ENCODE results near the gene PLN. TPM values are rescaled to one million over a fixed set of nuclear protein-coding genes. Genes with fewer than 3 reads are reported as not detected.

PLN gene
- total RNA-seq, 2 experiments from 2014 or later, result not detected

- no peaks in the 10 kb centered on the region for H3K9me3 Mint-ChIP-seq
- DNase-seq, result no peak
- peaks cover 21% of the 10 kb centered on the region for H3K36me3 Mint-ChIP-seq (ENCODE audit: low read depth)
- H3K27me3 Mint-ChIP-seq (ENCODE audit: low read depth), result no peaks in the 10 kb centered on the region
- H3K27ac Mint-ChIP-seq, result no peak overlapping the region
- intact Hi-C loops (cut with micrococcal nuclease), result no loop called here
- H3K4me3 Mint-ChIP-seq, result no peak overlapping the region
- CTCF ChIA-PET, result interaction anchor here (0.6 kb wide), 1 partner anchor 197 kb away, joined by 4 read pairs; no protein-coding TSS in a partner anchor
- peaks cover 26% of the 10 kb centered on the region for H3K4me1 Mint-ChIP-seq (ENCODE audit: low read depth)
Measured at GRCh38 chr6:118588626-118589025, 40.5 kb downstream of the PLN start.

DNA sequence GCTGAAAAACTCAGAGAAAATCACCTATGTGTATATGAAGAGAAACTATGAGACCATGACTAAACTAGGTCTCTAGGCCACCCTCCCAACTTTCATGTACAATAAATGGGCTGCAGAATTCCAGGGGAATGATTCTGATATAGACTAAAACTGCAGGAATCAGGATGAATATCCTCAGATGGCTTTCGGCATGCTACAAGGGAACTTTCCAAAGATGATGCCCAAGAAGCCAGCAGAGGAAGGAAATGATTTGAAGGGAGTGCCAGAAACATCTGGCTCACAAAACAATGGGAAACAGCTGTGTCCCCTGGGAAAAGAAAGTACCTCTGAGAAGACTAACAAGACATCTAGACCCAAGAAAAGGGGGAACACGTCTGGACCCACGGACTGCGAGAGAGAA lies 41.1 kb downstream of the PLN start:
- intact Hi-C loops (cut with micrococcal nuclease), result no loop called here
- H3K27me3 Mint-ChIP-seq (ENCODE audit: low read depth), result no peaks in the 10 kb centered on the region
- no peak overlapping the region for H3K27ac Mint-ChIP-seq
- H3K4me1 Mint-ChIP-seq (ENCODE audit: low read depth), result peaks cover 31% of the 10 kb centered on the region
- peaks cover 2% of the 10 kb centered on the region for H3K9me3 Mint-ChIP-seq
- CTCF ChIA-PET, result no interaction called here
- H3K4me3 Mint-ChIP-seq, result no peak overlapping the region
- peaks cover 25% of the 10 kb centered on the region for H3K36me3 Mint-ChIP-seq (ENCODE audit: low read depth)
- no peak for DNase-seq

GRCh38 chr6:118589649-118590365 lies 41.7 kb downstream of the PLN start:
- H3K36me3 Mint-ChIP-seq (ENCODE audit: low read depth), result peaks cover 25% of the 10 kb centered on the region
- H3K4me1 Mint-ChIP-seq (ENCODE audit: low read depth), result peaks cover 31% of the 10 kb centered on the region
- DNase-seq, result no peak
- CTCF ChIA-PET, result no interaction called here
- H3K4me3 Mint-ChIP-seq, result no peak overlapping the region
- intact Hi-C loops (cut with micrococcal nuclease), result no loop called here
- H3K27me3 Mint-ChIP-seq (ENCODE audit: low read depth), result no peaks in the 10 kb centered on the region
- H3K27ac Mint-ChIP-seq, result no peak overlapping the region
- peaks cover 2% of the 10 kb centered on the region for H3K9me3 Mint-ChIP-seq

DNA sequence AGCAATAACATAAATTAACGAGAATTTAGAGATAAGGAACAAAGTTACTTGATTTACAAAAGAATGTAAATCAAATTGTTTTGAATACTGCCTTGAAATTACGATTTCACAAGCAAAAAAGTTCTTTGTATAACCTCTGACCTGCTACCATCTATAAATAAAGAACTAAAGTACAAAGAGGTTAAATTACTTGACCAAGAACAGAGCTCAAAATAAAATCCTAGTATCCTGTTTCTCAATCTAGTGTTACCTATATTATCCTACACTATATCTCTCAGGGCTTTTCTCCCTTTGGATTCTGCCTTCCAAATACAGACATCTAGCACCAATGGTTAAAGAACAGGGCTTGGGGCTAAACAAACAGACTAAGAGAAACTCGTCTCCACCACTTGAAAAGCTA lies 43.8 kb downstream of the PLN start:
- no peak for DNase-seq
- Mint-ChIP-seq H3K4me3 (no peak overlapping the region), H3K27me3 (ENCODE audit: low read depth) (no peaks in the 10 kb centered on the region), H3K36me3 (ENCODE audit: low read depth) (peaks cover 34% of the 10 kb centered on the region), H3K4me1 (ENCODE audit: low read depth) (peaks cover 39% of the 10 kb centered on the region), H3K27ac (no peak overlapping the region), H3K9me3 (peaks cover 6% of the 10 kb centered on the region)
- intact Hi-C loops (cut with micrococcal nuclease), result no loop called here
- CTCF ChIA-PET, result interaction anchor here (0.6 to 1.7 kb wide), 2 partner anchors 27 to 209 kb away, joined by 3 to 5 read pairs; no protein-coding TSS in a partner anchor

DNA sequence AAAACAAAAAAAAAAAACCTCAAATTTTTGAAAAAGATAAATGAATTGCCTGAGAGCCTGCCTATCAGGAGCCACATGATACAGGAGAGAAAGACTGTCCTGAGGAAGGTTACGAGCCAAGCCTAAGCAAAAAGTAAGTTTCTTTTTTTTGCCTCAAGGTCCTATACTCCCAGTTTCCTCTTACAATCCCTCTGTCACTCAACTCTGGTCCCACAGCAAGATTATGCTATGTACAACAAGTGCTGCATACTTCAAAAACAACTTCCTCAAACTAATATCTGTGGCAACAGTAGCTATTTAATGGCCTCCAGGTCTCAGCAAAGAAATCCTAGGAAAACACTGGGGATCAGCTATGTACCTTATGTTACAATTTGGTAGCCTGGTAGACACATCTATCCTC lies 46.8 kb downstream of the PLN start:
- CTCF ChIA-PET, result interaction anchor here (0.8 to 1.2 kb wide), 3 partner anchors 8 to 14 kb away, joined by 3 to 4 read pairs (median 3); no protein-coding TSS in a partner anchor
- H3K27me3 Mint-ChIP-seq (ENCODE audit: low read depth), result no peaks in the 10 kb centered on the region
- no peak overlapping the region for H3K4me3 Mint-ChIP-seq
- H3K36me3 Mint-ChIP-seq (ENCODE audit: low read depth), result peaks cover 28% of the 10 kb centered on the region
- H3K9me3 Mint-ChIP-seq, result peaks cover 9% of the 10 kb centered on the region
- DNase-seq, result no peak
- H3K4me1 Mint-ChIP-seq (ENCODE audit: low read depth), result peaks cover 42% of the 10 kb centered on the region
- intact Hi-C loops (cut with micrococcal nuclease), result no loop called here
- H3K27ac Mint-ChIP-seq, result no peak overlapping the region

GRCh38 chr6:118596774-118597320 lies 48.8 kb downstream of the PLN start:
- Mint-ChIP-seq H3K36me3 (ENCODE audit: low read depth) (peaks cover 17% of the 10 kb centered on the region), H3K27me3 (ENCODE audit: low read depth) (no peaks in the 10 kb centered on the region), H3K4me1 (ENCODE audit: low read depth) (peaks cover 39% of the 10 kb centered on the region), H3K27ac (peak overlapping the region; percentile 20), H3K9me3 (peaks cover 9% of the 10 kb centered on the region), H3K4me3 (no peak overlapping the region)
- CTCF ChIA-PET, result interaction anchor here (0.8 to 1.2 kb wide), 3 partner anchors 16 to 71 kb away, joined by 3 to 4 read pairs (median 3); no protein-coding TSS in a partner anchor
- intact Hi-C loops (cut with micrococcal nuclease), result no loop called here
- no peak for DNase-seq

- Mint-ChIP-seq H3K4me3 (no peak overlapping the region), H3K36me3 (ENCODE audit: low read depth) (peaks cover 21% of the 10 kb centered on the region), H3K9me3 (peaks cover 9% of the 10 kb centered on the region), H3K27ac (no peak overlapping the region), H3K4me1 (ENCODE audit: low read depth) (peaks cover 41% of the 10 kb centered on the region), H3K27me3 (ENCODE audit: low read depth) (no peaks in the 10 kb centered on the region)
- intact Hi-C loops (cut with micrococcal nuclease), result no loop called here
- CTCF ChIA-PET, result interaction anchor here (0.8 to 1.2 kb wide), 4 partner anchors 17 to 311 kb away, joined by 3 to 4 read pairs (median 3); no protein-coding TSS in a partner anchor
- no peak for DNase-seq
Measured at GRCh38 chr6:118597636-118598035, 49.5 kb downstream of the PLN start.

DNA sequence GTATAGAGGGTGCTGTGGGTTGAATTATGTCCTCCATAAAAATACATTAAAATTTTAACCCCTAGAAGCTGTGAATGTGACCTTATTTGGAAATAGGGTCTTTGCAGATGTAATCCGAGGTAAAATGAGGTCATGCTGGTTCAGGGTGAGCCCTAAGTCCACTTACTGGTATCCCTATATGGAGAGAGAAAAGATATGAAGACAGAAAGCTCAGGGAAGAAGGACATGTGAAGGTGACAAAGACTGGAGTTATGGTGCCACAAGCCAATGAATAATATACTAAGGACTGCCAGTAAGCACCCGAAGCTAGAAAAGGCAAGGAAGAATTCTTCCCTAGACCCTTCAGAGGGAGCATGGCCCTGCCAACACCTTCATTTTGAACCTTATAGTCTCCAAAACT lies 50.2 kb downstream of the PLN start:
- H3K36me3 Mint-ChIP-seq (ENCODE audit: low read depth), result peaks cover 26% of the 10 kb centered on the region
- H3K27me3 Mint-ChIP-seq (ENCODE audit: low read depth), result no peaks in the 10 kb centered on the region
- H3K27ac Mint-ChIP-seq, result no peak overlapping the region

DNA sequence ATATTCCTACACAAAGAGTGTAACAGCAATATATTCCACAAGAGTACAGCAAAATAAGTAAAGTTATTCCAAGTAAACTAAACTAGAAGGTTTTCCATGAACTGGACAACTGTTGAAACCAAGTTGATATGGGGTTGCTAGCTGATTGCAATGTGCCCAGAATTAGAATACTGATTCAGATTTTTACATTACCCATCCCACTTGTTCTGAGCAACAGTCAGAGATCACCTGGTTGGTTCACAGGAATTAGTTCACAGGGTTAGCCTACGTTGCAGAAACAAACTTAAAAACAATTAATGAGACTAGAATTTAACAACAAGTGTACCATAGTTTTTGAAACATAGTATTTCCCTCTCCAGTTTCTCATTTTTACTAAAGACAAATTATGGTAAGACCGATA lies 54.2 kb downstream of the PLN start:
- Mint-ChIP-seq H3K9me3 (peaks cover 12% of the 10 kb centered on the region), H3K4me3 (no peak overlapping the region), H3K27ac (no peak overlapping the region), H3K27me3 (ENCODE audit: low read depth) (no peaks in the 10 kb centered on the region), H3K4me1 (ENCODE audit: low read depth) (peaks cover 45% of the 10 kb centered on the region), H3K36me3 (ENCODE audit: low read depth) (peaks cover 26% of the 10 kb centered on the region)
- DNase-seq, result no peak
- CTCF ChIA-PET, result interaction anchor here (0.6 to 1.4 kb wide), 4 partner anchors 10 to 42 kb away, joined by 3 to 4 read pairs (median 4); no protein-coding TSS in a partner anchor
- intact Hi-C loops (cut with micrococcal nuclease), result no loop called here

More for the DNA sequence above, 50.2 kb downstream of the PLN start:
- Mint-ChIP-seq H3K4me1 (ENCODE audit: low read depth) (peaks cover 43% of the 10 kb centered on the region), H3K9me3 (peaks cover 11% of the 10 kb centered on the region), H3K4me3 (no peak overlapping the region)
- intact Hi-C loops (cut with micrococcal nuclease), result no loop called here
- no peak for DNase-seq
- CTCF ChIA-PET, result interaction anchor here (0.9 to 1.2 kb wide), 2 partner anchors 32 to 312 kb away, joined by 3 to 4 read pairs; no protein-coding TSS in a partner anchor

DNA sequence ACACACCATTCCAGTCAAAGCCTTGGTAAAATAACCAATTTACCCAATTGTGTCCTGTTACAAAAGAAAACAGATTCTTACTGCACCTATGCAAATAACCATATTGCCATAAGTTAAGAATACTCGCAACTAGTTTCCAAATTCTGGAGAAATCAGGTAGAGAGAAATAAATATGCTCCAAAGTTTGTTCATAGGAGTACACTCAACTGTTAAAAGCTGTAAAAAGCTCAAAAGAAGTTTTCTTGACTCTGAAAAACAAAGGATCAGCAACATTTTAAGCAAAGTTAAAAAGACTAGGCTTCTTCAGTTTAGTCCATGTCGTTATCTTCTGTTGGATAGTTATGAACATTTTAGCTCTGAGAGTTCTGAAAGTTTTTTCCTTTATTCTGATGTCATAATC lies 55.3 kb downstream of the PLN start:
- intact Hi-C loops (cut with micrococcal nuclease), result no loop called here
- CTCF ChIA-PET, result no interaction called here
- H3K27me3 Mint-ChIP-seq (ENCODE audit: low read depth), result no peaks in the 10 kb centered on the region
- H3K27ac Mint-ChIP-seq, result no peak overlapping the region
- H3K4me3 Mint-ChIP-seq, result no peak overlapping the region
- peaks cover 12% of the 10 kb centered on the region for H3K9me3 Mint-ChIP-seq
- no peak for DNase-seq
- H3K36me3 Mint-ChIP-seq (ENCODE audit: low read depth), result peaks cover 26% of the 10 kb centered on the region
- peaks cover 40% of the 10 kb centered on the region for H3K4me1 Mint-ChIP-seq (ENCODE audit: low read depth)

DNA sequence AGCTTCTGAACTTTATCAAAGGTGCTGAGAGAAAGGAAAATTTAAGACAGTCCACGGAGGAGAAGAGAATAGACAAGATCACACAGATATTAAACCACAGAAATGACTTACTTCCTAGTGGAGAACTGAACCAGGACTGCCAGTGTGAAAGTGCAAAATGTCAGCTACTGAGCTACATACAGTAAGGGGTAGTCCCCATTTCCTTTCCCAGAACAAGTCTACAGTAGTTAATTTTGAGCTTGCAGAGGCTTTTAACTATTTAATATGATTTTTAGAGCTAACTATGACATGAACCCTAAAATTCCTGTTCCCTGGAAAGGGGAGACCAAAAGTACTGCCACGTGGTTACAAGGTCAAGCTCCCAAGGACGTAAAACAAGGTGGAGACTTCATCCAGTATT lies 58.2 kb downstream of the PLN start:
- intact Hi-C loops (cut with micrococcal nuclease), result no loop called here
- Mint-ChIP-seq H3K4me3 (no peak overlapping the region), H3K36me3 (ENCODE audit: low read depth) (peaks cover 33% of the 10 kb centered on the region), H3K27me3 (ENCODE audit: low read depth) (no peaks in the 10 kb centered on the region), H3K9me3 (peaks cover 14% of the 10 kb centered on the region), H3K27ac (no peak overlapping the region), H3K4me1 (ENCODE audit: low read depth) (peaks cover 53% of the 10 kb centered on the region)
- CTCF ChIA-PET, result interaction anchor here (0.9 to 1.9 kb wide), 9 partner anchors 10 to 304 kb away, joined by 3 to 6 read pairs (median 3); no protein-coding TSS in a partner anchor
- peak; percentile 41 for DNase-seq

DNA sequence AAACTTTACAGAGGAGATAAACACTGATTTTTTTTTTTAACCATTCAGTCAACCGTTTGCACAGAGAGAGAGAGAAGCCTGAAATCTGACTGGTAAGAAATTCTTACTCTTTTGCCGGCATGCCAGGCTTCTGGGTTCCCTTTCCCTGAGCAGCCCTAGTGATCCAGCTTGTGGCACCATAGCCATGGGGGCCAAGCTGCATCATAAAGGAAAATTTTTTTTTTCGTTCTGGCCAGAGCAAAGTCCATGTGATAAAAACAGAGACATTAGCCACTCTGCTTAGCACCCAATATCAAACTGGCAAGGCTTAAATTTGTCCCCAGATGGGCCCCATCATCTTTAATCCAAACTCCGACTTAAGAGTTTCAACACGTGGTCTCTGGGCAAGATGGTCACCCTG lies 58.8 kb downstream of the PLN start:
- Mint-ChIP-seq H3K4me1 (ENCODE audit: low read depth) (peaks cover 52% of the 10 kb centered on the region), H3K36me3 (ENCODE audit: low read depth) (peaks cover 34% of the 10 kb centered on the region), H3K4me3 (no peak overlapping the region), H3K27ac (no peak overlapping the region), H3K9me3 (peaks cover 15% of the 10 kb centered on the region), H3K27me3 (ENCODE audit: low read depth) (no peaks in the 10 kb centered on the region)
- CTCF ChIA-PET, result interaction anchor here (0.9 to 1.9 kb wide), 7 partner anchors 10 to 304 kb away, joined by 3 to 6 read pairs (median 3); no protein-coding TSS in a partner anchor
- intact Hi-C loops (cut with micrococcal nuclease), result no loop called here
- DNase-seq, result no peak

Measured in activated naive CD4-positive, alpha-beta T cell treated with anti-CD3 and anti-CD28 coated beads for 36 hours (primary cell).